HL-60 (cell line): ENCODE data around the gene SMARCAL1.

Experiments used
- GABPA ChIP-seq: IDR thresholded peaks from 2 replicates; pipeline ENCODE4 v1.6.1; 2012; ENCODE audit warnings: low read depth
- POLR2AphosphoS5 ChIP-seq: IDR thresholded peaks from 2 replicates; pipeline ENCODE4 v1.6.1; 2012; ENCODE audit warnings: low read depth
- SPI1 ChIP-seq: IDR thresholded peaks from 2 replicates; pipeline ENCODE4 v1.6.1; 2012; ENCODE audit warnings: low read depth, mild to moderate bottlenecking, borderline replicate concordance
- TF ChIP-seq, protein P1 (sequence below): IDR thresholded peaks from one replicate; pipeline ENCODE4 v1.5.1; 2011; ENCODE audit warnings: low read length, control low read depth, inconsistent platforms; ENCODE audit not compliant: insufficient read depth
- TF ChIP-seq, protein P2 (sequence below): IDR thresholded peaks from 2 replicates; pipeline ENCODE4 v1.6.1; 2012; ENCODE audit warnings: low read depth; ENCODE audit not compliant: insufficient replicate concordance

DNA sequence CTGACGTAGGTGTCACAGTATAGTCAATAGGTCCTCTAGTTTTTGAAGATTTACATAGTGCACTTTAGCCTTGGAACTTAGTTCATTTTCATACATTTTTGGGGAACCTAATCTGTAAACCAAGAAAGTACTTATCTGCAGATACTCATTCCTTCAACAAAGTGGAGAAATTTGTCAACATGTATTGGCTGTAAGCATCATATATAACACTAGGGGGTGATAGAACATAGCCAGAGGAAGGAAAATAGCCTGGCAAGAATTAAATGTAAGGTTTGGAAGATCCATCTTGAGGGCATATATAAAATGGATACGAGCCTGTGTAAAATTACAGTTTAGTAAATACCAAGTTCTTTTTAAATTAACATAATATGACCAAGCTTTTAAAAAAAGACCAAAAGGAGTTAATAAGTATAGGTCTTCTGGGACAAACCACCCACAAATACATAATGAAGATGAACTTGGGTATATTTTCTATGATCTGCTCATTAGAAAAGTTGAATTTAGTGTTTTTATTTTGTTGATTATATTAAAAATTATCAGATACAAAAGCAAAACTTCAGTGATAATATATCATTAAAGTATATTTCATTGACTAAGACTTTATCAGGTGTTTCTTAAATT lies 104.6 kb downstream of the SMARCAL1 start:
- TF ChIP-seq, protein P1, sequence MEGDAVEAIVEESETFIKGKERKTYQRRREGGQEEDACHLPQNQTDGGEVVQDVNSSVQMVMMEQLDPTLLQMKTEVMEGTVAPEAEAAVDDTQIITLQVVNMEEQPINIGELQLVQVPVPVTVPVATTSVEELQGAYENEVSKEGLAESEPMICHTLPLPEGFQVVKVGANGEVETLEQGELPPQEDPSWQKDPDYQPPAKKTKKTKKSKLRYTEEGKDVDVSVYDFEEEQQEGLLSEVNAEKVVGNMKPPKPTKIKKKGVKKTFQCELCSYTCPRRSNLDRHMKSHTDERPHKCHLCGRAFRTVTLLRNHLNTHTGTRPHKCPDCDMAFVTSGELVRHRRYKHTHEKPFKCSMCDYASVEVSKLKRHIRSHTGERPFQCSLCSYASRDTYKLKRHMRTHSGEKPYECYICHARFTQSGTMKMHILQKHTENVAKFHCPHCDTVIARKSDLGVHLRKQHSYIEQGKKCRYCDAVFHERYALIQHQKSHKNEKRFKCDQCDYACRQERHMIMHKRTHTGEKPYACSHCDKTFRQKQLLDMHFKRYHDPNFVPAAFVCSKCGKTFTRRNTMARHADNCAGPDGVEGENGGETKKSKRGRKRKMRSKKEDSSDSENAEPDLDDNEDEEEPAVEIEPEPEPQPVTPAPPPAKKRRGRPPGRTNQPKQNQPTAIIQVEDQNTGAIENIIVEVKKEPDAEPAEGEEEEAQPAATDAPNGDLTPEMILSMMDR = peak; percentile 45
- TF ChIP-seq, protein P2, sequence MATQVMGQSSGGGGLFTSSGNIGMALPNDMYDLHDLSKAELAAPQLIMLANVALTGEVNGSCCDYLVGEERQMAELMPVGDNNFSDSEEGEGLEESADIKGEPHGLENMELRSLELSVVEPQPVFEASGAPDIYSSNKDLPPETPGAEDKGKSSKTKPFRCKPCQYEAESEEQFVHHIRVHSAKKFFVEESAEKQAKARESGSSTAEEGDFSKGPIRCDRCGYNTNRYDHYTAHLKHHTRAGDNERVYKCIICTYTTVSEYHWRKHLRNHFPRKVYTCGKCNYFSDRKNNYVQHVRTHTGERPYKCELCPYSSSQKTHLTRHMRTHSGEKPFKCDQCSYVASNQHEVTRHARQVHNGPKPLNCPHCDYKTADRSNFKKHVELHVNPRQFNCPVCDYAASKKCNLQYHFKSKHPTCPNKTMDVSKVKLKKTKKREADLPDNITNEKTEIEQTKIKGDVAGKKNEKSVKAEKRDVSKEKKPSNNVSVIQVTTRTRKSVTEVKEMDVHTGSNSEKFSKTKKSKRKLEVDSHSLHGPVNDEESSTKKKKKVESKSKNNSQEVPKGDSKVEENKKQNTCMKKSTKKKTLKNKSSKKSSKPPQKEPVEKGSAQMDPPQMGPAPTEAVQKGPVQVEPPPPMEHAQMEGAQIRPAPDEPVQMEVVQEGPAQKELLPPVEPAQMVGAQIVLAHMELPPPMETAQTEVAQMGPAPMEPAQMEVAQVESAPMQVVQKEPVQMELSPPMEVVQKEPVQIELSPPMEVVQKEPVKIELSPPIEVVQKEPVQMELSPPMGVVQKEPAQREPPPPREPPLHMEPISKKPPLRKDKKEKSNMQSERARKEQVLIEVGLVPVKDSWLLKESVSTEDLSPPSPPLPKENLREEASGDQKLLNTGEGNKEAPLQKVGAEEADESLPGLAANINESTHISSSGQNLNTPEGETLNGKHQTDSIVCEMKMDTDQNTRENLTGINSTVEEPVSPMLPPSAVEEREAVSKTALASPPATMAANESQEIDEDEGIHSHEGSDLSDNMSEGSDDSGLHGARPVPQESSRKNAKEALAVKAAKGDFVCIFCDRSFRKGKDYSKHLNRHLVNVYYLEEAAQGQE = no peak
- TF ChIP-seq POLR2AphosphoS5 (no peak), GABPA (no peak), SPI1 (no peak)
